Measurements from ENCODE around the gene RDH8. TPM values are rescaled to one million over a fixed set of nuclear protein-coding genes. Genes with fewer than 3 reads are reported as not detected.

Gene RDH8
- total and polyA plus RNA-seq, 4 donors, result not detected

GRCh38 chr19:10049626-10050025 lies 36.3 kb downstream of the RDH8 start:
- no peaks in the 10 kb centered on the region for H3K4me1 ChIP-seq (ENCODE audit: control insufficient read depth in 4 of 4, insufficient read depth in 4 of 4, low read length in 3 of 4)
- H3K9me3 ChIP-seq (ENCODE audit: control insufficient read depth in 4 of 4, low read length in 3 of 4), result no peaks in the 10 kb centered on the region
- 39% methylated on average over 2 of the region's 2 CpGs for WGBS
- DNase-seq (ENCODE audit: low spot score), result no peak
- H3K27me3 ChIP-seq (ENCODE audit: control insufficient read depth in 4 of 4, insufficient read depth in 4 of 4, low read length in 3 of 4), result no peaks in the 10 kb centered on the region
- H3K9ac ChIP-seq (ENCODE audit: low read depth in 1 of 2, low read length in 2 of 2), result no peak overlapping the region
- peaks cover 0 to 30% (median 15%) of the 10 kb centered on the region in 4 donors for H3K36me3 ChIP-seq (ENCODE audit: control insufficient read depth in 4 of 4, insufficient read depth in 3 of 4, low read depth in 1 of 4, low read length in 3 of 4)
- H3K27ac ChIP-seq (ENCODE audit: low read depth in 1 of 2, low read length in 2 of 2), result no peak overlapping the region
- H3K4me3 ChIP-seq (ENCODE audit: low read depth in 1 of 3, low read length in 3 of 3), result no peak overlapping the region
- TF ChIP-seq RXRA (IDR thresholded peaks at IDR 0.05), result no peak
- no peak for TF ChIP-seq TAF1 (conservative IDR thresholded peaks at IDR 0.05)
- no peak for TF ChIP-seq FOXA2 (IDR thresholded peaks at IDR 0.05)
- TF ChIP-seq, protein P1, sequence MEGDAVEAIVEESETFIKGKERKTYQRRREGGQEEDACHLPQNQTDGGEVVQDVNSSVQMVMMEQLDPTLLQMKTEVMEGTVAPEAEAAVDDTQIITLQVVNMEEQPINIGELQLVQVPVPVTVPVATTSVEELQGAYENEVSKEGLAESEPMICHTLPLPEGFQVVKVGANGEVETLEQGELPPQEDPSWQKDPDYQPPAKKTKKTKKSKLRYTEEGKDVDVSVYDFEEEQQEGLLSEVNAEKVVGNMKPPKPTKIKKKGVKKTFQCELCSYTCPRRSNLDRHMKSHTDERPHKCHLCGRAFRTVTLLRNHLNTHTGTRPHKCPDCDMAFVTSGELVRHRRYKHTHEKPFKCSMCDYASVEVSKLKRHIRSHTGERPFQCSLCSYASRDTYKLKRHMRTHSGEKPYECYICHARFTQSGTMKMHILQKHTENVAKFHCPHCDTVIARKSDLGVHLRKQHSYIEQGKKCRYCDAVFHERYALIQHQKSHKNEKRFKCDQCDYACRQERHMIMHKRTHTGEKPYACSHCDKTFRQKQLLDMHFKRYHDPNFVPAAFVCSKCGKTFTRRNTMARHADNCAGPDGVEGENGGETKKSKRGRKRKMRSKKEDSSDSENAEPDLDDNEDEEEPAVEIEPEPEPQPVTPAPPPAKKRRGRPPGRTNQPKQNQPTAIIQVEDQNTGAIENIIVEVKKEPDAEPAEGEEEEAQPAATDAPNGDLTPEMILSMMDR (IDR thresholded peaks at IDR 0.05; ENCODE audit: low read depth, low read length, missing input control), result no peak
- no peak for TF ChIP-seq HNF4A (conservative IDR thresholded peaks at IDR 0.05)
- no peak for TF ChIP-seq GABPA (IDR thresholded peaks at IDR 0.05 in 1 of 2, conservative IDR thresholded peaks at IDR 0.05 in 1 of 2)
- no peak for TF ChIP-seq ATF3 (IDR thresholded peaks at IDR 0.05)

DNA sequence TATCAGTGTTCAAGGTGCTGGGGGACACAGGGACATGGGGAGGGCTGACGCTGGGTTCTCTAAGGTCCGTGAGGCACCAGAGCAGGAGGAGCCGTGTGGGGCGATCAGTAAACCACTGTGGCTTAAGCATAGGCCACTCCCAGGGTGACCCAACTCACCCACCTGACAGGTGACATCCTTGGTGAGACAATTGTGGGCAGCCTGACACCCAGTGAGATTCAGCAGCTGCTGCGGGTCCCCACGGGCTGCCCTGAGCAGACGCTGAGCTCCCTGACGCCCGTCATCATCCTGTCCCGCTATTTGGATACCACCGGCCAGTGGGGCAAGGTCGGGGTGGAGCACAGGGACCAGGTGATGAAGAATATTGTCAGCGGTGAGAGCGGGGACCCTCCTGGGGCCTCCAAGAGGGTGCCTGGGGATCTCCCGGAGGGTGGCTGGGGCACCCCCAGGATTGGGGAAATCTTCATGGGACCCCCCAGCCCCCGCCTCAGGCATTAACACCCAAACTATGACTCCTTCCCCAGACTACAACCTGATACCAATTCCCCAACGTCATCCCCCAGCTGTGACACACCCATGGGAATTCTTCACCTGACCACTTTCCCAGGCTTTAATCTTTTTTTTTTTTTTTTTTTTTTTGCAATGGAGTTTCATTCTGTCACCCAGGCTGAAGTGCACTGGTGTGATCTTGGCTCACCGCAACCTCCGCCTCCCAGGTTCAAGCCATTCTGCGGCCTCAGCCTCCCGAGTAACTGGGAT lies 39.5 kb downstream of the RDH8 start:
- Histone ChIP-seq H3K4me3 (ENCODE audit: low read depth in 1 of 3, low read length in 3 of 3) (no peak overlapping the region), H3K9me3 (ENCODE audit: control insufficient read depth in 4 of 4, low read length in 3 of 4) (no peaks in the 10 kb centered on the region), H3K9ac (ENCODE audit: low read depth in 1 of 2, low read length in 2 of 2) (no peak overlapping the region), H3K4me1 (ENCODE audit: control insufficient read depth in 4 of 4, insufficient read depth in 4 of 4, low read length in 3 of 4) (no peaks in the 10 kb centered on the region), H3K27ac (ENCODE audit: low read depth in 1 of 2, low read length in 2 of 2) (no peak overlapping the region), H3K36me3 (ENCODE audit: control insufficient read depth in 4 of 4, insufficient read depth in 3 of 4, low read depth in 1 of 4, low read length in 3 of 4) (peaks cover 0 to 12% (median 9%) of the 10 kb centered on the region in 4 donors), H3K27me3 (ENCODE audit: control insufficient read depth in 4 of 4, insufficient read depth in 4 of 4, low read length in 3 of 4) (no peaks in the 10 kb centered on the region)
- no peak for DNase-seq (ENCODE audit: low spot score)
- WGBS, result 86% methylated on average over 21 of the region's 21 CpGs
- TF ChIP-seq JUND (IDR thresholded peaks at IDR 0.05) (no peak), EGR1 (IDR thresholded peaks at IDR 0.05; ENCODE audit: low read depth in 2 of 2) (no peak), HNF4A (conservative IDR thresholded peaks at IDR 0.05) (no peak), GABPA (IDR thresholded peaks at IDR 0.05 in 1 of 2, conservative IDR thresholded peaks at IDR 0.05 in 1 of 2) (no peak), FOXA1 (IDR thresholded peaks at IDR 0.05) (no peak), NR2F2 (IDR thresholded peaks at IDR 0.05) (no peak), TAF1 (conservative IDR thresholded peaks at IDR 0.05) (no peak), RAD21 (IDR thresholded peaks at IDR 0.05) (no peak), REST (IDR thresholded peaks at IDR 0.05) (no peak), RXRA (IDR thresholded peaks at IDR 0.05) (no peak), MAX (IDR thresholded peaks at IDR 0.05) (no peak), FOXA2 (IDR thresholded peaks at IDR 0.05) (no peak)
